ENCODE results near the gene ANKRD30BL.
"Not testable (repeated sequence)": the region's sequence is repeated elsewhere in the genome, so short reads cannot be mapped to it uniquely, and the experiment has no call there.

ANKRD30BL gene, protein sequence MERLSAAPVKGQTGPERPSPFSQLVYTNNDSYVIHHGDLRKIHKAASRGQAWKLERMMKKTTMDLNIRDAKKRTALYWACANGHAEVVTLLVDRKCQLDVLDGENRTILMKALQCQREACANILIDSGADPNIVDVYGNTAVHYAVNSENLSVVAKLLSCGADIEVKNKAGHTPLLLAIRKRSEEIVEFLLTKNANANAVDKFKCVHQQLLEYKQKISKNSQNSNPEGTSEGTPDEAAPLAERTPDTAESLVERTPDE

DNA sequence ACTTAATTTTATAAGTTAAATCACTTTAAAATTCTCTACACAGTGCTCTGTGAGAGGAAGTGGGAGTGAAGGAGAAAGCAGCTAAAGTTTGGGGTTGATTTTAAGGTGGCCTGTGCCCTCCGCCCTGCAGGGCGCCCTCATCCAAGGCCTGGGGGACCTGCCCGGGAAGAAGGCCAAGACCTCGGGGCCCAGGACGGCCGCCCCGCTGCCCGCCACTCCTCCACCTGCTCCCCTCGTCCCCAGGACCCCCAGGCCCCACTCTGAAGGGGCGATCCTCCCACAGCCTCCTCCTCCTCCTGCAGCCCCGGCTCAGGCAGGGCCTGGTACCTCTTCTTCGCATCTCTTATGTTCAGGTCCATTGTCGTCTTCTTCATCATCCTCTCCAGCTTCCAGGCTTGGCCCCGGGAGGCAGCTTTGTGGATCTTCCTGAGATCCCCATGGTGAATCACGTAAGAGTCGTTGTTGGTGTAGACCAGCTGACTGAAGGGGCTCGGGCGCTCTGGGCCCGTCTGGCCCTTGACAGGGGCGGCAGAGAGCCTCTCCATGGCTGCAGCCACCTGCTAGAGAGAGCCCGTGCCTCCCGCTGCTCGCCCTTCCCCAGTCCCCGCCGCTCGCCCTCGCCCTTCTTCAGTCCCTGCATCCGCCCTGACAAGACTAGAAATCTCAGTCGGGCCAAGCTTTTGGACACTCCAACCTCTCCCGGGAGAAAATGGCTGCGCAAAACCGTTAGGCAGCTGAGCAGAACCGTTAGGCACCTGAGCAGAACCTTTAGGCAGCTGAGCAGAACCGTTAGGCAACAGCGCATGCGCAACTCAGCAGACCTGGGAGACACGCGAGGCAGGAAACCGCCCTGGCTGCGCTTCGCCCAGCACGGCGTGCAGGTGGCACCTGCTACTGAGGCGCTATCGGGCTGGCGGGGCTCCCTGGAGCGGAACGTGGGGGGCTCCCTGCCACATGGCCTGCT lies at the start of gene ANKRD30BL:
Gene ANKRD30BL, minus strand, starts transcription at position 792 of the 964 bp plus-strand sequence. Its CDS starts 247 bp downstream, at position 545.
- DNase-seq (ENCODE audit: low read depth) = not testable (repeated sequence)

DNA sequence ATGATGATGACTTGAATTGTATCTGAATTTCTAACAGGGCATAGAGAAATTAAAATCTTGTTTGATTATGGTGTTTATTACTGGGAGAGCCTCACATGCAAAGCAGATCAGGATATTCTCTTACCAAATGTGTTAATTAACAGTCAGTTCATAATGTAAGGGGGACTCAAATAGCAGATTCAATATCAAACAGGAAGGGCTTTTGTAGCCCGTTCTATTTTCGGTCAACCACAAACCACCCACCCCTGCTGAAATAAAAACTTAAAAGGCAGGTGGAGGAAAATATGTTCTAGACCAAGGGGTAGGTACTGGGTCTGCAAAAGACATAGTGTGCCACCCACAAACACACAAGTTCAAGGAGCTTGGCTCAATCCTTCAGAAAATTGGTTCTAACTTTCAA lies 41.1 kb upstream of the ANKRD30BL start:
- not testable (repeated sequence) for DNase-seq (ENCODE audit: low read depth)

DNA sequence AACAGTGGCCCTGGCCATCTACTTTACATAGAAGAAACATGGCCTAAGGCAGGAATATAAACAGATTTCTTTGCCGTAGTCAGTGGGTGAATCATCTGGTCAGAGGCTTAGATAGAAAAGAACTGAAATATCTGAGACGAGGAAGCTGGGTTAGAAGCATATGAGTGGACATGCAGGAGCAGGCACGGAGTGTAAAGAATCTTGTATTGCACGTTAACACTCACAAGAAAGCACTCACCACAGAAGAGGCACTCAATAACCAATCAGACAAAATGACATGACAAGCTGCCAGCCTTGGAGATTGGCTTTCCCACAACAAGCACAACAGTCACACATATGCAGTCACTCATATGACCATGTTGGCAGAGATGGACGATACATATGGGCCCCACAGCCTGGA lies 31.1 kb upstream of the ANKRD30BL start:
- not testable (repeated sequence) for DNase-seq (ENCODE audit: low read depth)

DNA sequence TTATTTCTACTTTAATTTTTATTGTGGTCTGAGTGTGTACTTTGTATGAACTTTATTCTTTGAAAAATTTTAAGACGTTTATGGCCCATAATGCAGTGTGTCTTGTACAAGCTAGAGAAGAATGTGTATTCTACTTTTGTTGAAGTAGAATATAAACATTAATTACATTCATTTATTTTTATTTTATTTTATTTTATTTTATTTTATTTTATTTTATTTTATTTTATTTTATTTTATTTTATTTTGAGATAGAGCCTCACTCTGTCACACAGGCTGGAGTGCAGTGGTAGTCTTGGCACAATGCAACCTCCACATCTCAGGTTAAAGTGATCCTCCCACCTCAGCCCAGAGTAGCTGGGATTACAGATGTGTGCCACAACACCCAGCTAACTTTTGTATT lies 5.3 kb upstream of the ANKRD30BL start:
- DNase-seq (ENCODE audit: low read depth) = not testable (repeated sequence)

DNA sequence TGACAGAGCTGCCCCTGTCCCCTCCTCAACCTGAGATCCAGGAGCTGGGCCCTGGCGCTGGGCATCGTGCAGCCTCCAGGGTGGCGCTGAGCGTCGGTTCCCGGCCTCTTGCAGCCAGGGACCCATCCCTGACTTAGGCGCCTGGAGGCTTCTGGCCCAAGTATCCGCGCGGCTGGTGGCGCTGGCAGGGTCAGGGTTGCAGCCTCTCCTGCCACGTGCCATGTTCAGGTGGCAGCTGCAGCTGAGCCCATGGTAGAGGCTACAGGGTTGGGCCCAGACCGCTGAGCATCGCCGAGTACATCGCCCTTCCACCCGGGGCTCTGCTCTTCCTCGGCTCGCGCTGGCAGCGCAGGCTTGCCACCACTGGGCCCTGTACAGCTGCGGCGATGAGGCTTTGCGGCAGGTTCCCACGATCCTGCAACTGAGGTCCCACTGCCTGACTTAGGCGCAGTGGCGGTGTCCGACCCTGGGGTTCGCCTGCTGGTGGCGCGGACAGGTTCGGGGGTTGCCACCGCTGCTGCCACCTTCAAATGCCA lies 441 bp upstream of the ANKRD30BL start:
- not testable (repeated sequence) for DNase-seq (ENCODE audit: low read depth)

DNA sequence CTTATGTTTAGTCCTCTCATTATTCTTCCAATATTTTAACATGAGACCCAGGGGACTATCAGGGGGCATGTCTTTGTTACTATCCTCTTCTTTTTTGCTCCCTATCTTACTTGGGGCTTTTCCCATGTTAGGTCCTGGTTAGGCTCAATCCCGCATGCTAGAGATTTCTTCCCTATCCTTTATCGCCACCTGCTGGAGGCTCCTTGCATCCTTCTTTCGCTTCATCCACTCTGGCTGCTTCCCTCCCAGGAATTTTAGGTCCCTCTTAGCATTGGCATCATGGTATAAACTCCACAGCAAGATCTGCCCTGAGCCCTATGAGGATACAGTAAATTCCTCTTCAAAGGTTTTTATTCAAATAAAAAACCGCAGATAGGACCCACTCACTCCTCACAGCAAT lies 15.0 kb downstream of the ANKRD30BL start:
- not testable (repeated sequence) for DNase-seq (ENCODE audit: low read depth)

All from stimulated activated CD8-positive, alpha-beta memory T cell treated with anti-CD3 and anti-CD28 coated beads, Interleukin-12 subunit alpha, Interleukin-12 subunit beta, amount 100 ng/mL, for 4 hours (primary cell).